Calu3 (cell line): Measurements from ENCODE around the gene IFIT1. TPM values are rescaled to one million over a fixed set of nuclear protein-coding genes. Genes with fewer than 3 reads are reported as not detected.

Experiments used
- BruUV-seq: library from RNA; stranded (reverse); fragments of 400-500 nt; replicated peaks from 2 replicates; lab custom pipeline; 2021; lab: Mats Ljungman, UMichigan
- CTCF ChIA-PET: fragments of 300-600 bp; sonication (Branson Sonifier 250); formaldehyde crosslinking; loops from one replicate; lab custom pipeline; 2022; ENCODE audit warnings: antibody characterized with exemption; lab: Charles Lee
- DNase-seq: peaks from one replicate; pipeline ENCODE4 v3.0.0; 2022
- H3K27ac Mint-ChIP-seq: one replicate; pipeline ENCODE4 v1.8.0; 2022; ENCODE audit warnings: mixed read lengths; ENCODE audit not compliant: unreplicated experiment
- H3K27me3 Mint-ChIP-seq: one replicate; pipeline ENCODE4 v1.8.0; 2022; ENCODE audit warnings: mixed read lengths; ENCODE audit not compliant: unreplicated experiment
- H3K36me3 Mint-ChIP-seq: one replicate; pipeline ENCODE4 v1.8.0; 2022; ENCODE audit warnings: mild to moderate bottlenecking, moderate library complexity, mixed read lengths; ENCODE audit not compliant: insufficient read depth, unreplicated experiment
- H3K4me1 Mint-ChIP-seq: one replicate; pipeline ENCODE4 v1.8.0; 2022; ENCODE audit warnings: mild to moderate bottlenecking, low read depth, mixed read lengths; ENCODE audit not compliant: unreplicated experiment
- H3K4me3 Mint-ChIP-seq: one replicate; pipeline ENCODE4 v1.8.0; 2022; ENCODE audit warnings: mild to moderate bottlenecking, low read depth, moderate library complexity, mixed read lengths; ENCODE audit not compliant: unreplicated experiment
- H3K9me3 Mint-ChIP-seq: one replicate; pipeline ENCODE4 v1.8.0; 2022; ENCODE audit warnings: low read depth, mixed read lengths; ENCODE audit not compliant: unreplicated experiment
- intact Hi-C: fragments of 100-400 bp; cut with micrococcal nuclease; formaldehyde crosslinking; loops from one replicate; pipeline ENCODE4 v1.10.0; 2022; ENCODE audit not compliant: unreplicated experiment
- total RNA-seq: library from RNA; stranded (reverse); gene quantifications from 2 replicates; pipeline ENCODE4 v1.2.3, GENCODE V29; 2022
- TF ChIP-seq, protein P1 (sequence below): fragments of 200-600 bp; IDR thresholded peaks from one replicate; pipeline ENCODE4 v1.8.0; 2022; ENCODE audit warnings: antibody characterized with exemption; ENCODE audit not compliant: unreplicated experiment

The IFIT1 gene
- total RNA-seq, 1 experiment from 2014 or later: 52.3 TPM

DNA sequence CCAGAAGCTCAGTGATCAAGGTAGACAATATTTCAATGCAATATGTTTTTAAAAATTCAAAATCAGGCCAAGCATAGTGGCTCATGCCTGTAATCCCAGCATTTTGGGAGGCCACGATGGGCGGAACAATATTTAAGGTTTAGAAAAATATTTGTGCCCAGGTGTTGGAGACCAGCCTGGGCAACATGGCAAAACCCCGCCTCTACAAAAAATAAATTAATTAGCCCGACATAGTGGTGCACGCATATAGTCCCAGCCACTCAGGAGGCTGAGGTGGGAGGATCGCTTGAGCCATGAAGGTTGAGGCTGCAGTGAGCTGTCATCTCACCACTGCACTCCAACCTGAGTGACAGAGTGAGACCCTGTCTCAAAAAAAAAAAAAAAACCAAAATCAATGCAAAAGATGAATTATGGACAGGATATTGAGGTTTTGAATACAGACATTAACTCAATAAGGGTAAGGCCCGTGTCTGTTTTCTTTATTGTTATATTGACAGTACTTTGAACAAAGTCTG is 21.0 kb downstream of the IFIT1 start:
- peaks cover 18% of the 10 kb centered on the region for H3K4me1 Mint-ChIP-seq
- H3K27ac Mint-ChIP-seq: peak overlapping the region; percentile 89
- TF ChIP-seq, protein P1, sequence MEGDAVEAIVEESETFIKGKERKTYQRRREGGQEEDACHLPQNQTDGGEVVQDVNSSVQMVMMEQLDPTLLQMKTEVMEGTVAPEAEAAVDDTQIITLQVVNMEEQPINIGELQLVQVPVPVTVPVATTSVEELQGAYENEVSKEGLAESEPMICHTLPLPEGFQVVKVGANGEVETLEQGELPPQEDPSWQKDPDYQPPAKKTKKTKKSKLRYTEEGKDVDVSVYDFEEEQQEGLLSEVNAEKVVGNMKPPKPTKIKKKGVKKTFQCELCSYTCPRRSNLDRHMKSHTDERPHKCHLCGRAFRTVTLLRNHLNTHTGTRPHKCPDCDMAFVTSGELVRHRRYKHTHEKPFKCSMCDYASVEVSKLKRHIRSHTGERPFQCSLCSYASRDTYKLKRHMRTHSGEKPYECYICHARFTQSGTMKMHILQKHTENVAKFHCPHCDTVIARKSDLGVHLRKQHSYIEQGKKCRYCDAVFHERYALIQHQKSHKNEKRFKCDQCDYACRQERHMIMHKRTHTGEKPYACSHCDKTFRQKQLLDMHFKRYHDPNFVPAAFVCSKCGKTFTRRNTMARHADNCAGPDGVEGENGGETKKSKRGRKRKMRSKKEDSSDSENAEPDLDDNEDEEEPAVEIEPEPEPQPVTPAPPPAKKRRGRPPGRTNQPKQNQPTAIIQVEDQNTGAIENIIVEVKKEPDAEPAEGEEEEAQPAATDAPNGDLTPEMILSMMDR: no peak
- no peaks in the 10 kb centered on the region for H3K27me3 Mint-ChIP-seq
- H3K9me3 Mint-ChIP-seq: no peaks in the 10 kb centered on the region
- intact Hi-C loops: no loop called here
- peaks cover 26% of the 10 kb centered on the region for H3K36me3 Mint-ChIP-seq
- no peak for DNase-seq
- H3K4me3 Mint-ChIP-seq: peak overlapping the region; percentile 95
- CTCF ChIA-PET: interaction anchor here (1.4 kb wide), 2 partner anchors 21 to 140 kb away, joined by 4 to 6 read pairs; partner anchors contain the start of gene IFIT1
- no TSS peak for BruUV-seq

DNA sequence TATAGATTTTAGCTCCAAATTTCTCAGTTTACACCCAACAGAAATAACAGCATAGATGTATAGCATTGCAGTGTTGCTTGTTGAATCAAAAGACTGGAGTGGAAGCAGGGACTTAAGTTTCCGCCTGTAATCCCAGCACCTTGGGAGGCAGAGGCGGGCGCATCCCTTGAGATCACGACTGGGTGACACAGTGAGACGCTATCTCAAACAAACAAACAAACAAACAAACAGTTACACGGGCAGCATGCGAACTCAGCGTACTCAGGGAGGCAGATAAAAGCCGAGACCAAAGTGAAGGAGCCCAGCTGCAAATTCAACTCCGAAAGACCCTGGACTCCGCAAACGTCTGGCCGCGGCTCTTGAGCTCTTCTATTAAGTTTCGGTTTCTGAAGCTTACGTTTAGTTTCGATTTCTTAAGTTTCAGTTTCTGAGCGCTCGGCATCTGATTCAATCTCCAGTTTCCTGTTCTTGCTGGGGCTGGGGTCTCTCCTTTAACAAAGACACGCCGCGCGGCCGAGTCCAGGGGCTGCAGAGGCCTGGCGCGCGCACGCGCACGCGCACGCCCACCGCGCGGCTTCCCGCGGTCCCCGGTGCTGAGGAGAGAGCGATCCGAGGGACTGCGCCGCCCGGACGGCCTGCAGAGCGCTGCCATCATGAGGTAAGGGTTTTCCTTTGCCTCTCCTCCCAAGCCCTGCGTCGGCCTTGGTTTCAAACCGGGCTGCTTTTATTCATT is 21.9 kb downstream of the IFIT1 start, which contains the start of gene IFIT5:
IFIT5 (plus strand) TSS at position 423 of the 733 bp plus-strand sequence; CDS start at position 654, 231 bp downstream.
- intact Hi-C loops: no loop called here
- no peaks in the 10 kb centered on the region for H3K27me3 Mint-ChIP-seq

DNA sequence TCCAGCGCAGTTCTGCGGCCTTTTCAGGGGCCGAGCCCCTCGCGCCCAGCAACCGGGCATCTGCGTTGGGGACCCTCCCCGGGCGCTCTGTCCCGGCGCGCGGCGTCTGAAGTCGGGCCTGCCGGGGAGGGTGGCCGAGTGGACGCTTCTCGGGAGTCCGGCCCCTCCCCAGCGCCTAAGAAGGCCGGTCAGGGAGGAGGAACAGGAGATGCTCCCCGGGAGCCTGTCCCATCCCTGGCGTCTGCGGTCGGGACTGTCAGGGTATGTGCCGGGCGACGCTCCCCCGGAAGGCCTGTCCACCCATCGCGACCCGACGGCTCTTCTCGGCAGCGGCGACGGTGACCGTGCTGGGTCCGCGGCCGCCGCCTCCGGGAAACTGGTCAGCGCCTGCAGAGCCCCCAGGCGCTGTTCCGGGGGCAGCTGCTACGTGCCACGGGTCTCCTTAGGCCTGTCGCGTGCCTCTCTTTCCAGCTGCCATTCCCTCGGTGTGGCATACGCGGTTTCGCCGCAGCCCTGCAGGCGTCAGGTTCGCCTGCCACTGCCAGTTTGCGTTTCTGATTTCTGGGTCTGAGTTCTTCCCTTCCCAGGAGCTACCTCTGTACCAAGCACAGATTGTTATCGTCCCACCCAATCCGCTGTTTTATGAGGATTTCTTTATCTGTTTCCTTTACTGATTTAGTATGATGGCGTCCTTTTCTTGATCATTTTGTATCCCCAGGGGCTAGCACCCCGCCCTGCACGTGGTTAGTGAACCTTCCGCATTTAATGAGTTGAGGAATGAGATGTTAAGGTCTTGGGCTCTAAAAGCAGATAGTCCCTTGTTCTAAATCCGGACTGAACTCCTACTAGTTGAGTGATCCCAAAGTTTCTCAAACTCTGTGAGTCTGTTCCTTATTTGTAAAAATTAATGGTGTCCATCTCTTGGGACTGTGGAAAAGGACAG is 22.7 kb downstream of the IFIT1 start:
- peak overlapping the region; percentile 95 for H3K4me3 Mint-ChIP-seq
- H3K36me3 Mint-ChIP-seq: peaks cover 26% of the 10 kb centered on the region
- CTCF ChIA-PET: interaction anchor here (0.6 to 1.4 kb wide), 3 partner anchors 23 to 147 kb away, joined by 4 to 6 read pairs (median 4); partner anchors contain the start of gene IFIT1
- TF ChIP-seq, protein P1: no peak
- H3K27ac Mint-ChIP-seq: peak overlapping the region; percentile 89
- H3K9me3 Mint-ChIP-seq: no peaks in the 10 kb centered on the region
- intact Hi-C loops: no loop called here
- no TSS peak for BruUV-seq
- peak; percentile 22 for DNase-seq
- H3K27me3 Mint-ChIP-seq: no peaks in the 10 kb centered on the region
- H3K4me1 Mint-ChIP-seq: peaks cover 18% of the 10 kb centered on the region

More for the DNA sequence above, 21.9 kb downstream of the IFIT1 start, which contains the start of gene IFIT5:
- peak; percentile 58 for DNase-seq
- H3K9me3 Mint-ChIP-seq: no peaks in the 10 kb centered on the region
- CTCF ChIA-PET: interaction anchor here (0.6 to 1.4 kb wide), 4 partner anchors 22 to 162 kb away, joined by 3 to 6 read pairs (median 4); partner anchors contain the start of genes IFIT1 and LIPA
- peak within 1 kb of the TSS; percentile 89 for H3K27ac Mint-ChIP-seq
- BruUV-seq: TSS peak; percentile 91
- TF ChIP-seq, protein P1: no peak
- H3K4me3 Mint-ChIP-seq: peak within 1 kb of the TSS; percentile 95
- peaks cover 26% of the 10 kb centered on the region for H3K36me3 Mint-ChIP-seq
- peaks cover 18% of the 10 kb centered on the region for H3K4me1 Mint-ChIP-seq

DNA sequence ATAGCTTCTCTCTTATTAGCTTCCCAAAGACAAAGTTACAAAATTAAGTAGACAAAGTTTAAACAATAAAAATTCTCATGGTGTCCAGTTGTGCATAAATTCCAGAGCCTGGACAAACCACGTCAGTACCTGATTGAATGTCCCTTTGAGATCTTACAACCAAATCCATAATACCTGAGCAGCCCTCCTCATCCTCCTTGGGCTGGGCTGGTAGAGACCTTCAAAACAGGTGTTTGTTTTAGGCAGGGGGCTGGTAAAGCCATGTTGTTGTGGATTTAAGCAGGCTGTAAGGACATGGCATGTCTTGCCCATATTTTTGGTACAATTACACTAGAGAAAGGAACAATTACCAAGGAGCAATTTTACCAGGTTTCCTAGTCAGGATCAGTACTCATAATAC is 24.0 kb downstream of the IFIT1 start:
- no TSS peak for BruUV-seq
- no peaks in the 10 kb centered on the region for H3K27me3 Mint-ChIP-seq
- CTCF ChIA-PET: no interaction called here
- H3K4me1 Mint-ChIP-seq: peaks cover 10% of the 10 kb centered on the region
- no peak overlapping the region for H3K27ac Mint-ChIP-seq
- no peak for DNase-seq
- intact Hi-C loops: no loop called here
- TF ChIP-seq, protein P1: no peak
- peaks cover 26% of the 10 kb centered on the region for H3K36me3 Mint-ChIP-seq
- no peak overlapping the region for H3K4me3 Mint-ChIP-seq
- H3K9me3 Mint-ChIP-seq: no peaks in the 10 kb centered on the region
